GM12891 (cell line): Measurements from ENCODE around the gene BMF.
"Not testable (repeated sequence)": the region's sequence is repeated elsewhere in the genome, so short reads cannot be mapped to it uniquely, and the experiment has no call there.

Source experiments
- DNase-seq: peaks from one replicate; pipeline ENCODE4 v3.0.0; 2011; ENCODE audit warnings: low spot score; ENCODE audit not compliant: insufficient read length
- FAIRE-seq: peaks from 2 replicates; lab custom pipeline; 2011; peaks lifted over from hg19 to GRCh38; lab: Jason Lieb, UNC
- PAX5 ChIP-seq: IDR thresholded peaks from 2 replicates; pipeline ENCODE4 v1.6.1; 2011; ENCODE audit warnings: low read length, moderate library complexity, mild to moderate bottlenecking; ENCODE audit not compliant: insufficient read depth, severe bottlenecking
- POLR2A ChIP-seq: IDR thresholded peaks from 2 replicates; pipeline ENCODE4 v1.6.1; 2011; ENCODE audit warnings: low read depth, low read length, control low read depth
- POLR2AphosphoS5 ChIP-seq: IDR thresholded peaks from 2 replicates; pipeline ENCODE4 v1.6.1; 2011; ENCODE audit warnings: low read depth, low read length, control low read depth
- POU2F2 ChIP-seq: IDR thresholded peaks from 2 replicates; pipeline ENCODE4 v1.6.1; 2011; ENCODE audit warnings: low read depth, mild to moderate bottlenecking, control low read depth, low read length, moderate library complexity
- SPI1 ChIP-seq: IDR thresholded peaks from 2 replicates; pipeline ENCODE4 v1.6.1; 2011; ENCODE audit warnings: low read depth, low read length, control low read depth
- TAF1 ChIP-seq: IDR thresholded peaks from 2 replicates; pipeline ENCODE4 v1.6.1; 2011; ENCODE audit warnings: low read depth, low read length, control low read depth

BMF gene

GRCh38 chr15:40075298-40076044 lies 33.2 kb downstream of the BMF start:
- DNase-seq (no peak), FAIRE-seq (no peak)
- TF ChIP-seq POU2F2 (no peak), POLR2AphosphoS5 (no peak), SPI1 (no peak), PAX5 (no peak), POLR2A (no peak), TAF1 (no peak)

GRCh38 chr15:40074656-40075055 lies 34.0 kb downstream of the BMF start:
- FAIRE-seq, DNase-seq: not testable (repeated sequence)

GRCh38 chr15:40073716-40074490 lies 34.8 kb downstream of the BMF start:
- FAIRE-seq, DNase-seq: not testable (repeated sequence)

DNA sequence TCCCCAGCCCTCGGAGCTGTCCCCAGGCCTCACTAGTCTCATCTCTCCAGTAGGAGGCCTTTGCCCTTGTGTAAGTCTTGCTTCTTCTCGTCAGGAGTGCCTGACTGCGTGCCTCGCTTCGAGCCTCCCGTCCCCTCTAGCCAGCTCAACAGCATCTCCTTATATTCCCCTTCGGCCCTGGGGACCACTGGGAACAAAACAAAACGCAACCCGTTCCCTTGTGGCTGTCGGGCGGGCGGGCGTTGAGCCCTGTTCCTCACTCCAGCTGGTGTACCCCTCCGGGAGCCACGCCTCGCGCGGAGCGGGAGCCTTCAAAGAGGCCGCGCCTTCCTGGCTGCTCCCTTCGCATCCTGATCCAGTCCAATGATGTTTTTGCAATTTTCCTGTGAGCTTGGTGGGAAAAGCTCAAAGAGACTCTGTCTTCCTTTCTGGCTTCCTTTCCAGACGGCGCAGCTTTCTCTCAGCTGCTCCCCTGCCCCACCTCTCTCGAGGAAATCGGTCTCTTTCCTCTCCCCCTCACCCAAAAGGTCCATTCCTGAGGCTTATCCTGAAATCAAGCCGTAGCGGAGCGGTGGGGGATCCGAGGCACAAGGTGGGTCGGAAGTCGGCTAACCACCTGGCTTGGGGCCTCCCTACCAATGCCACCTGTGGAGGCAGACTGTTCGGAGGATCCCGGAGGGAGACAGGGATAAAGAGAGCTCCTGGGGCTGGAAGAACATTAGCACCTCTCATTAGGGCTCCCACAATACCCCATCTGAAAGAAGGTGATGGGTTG lies 36.3 kb downstream of the BMF start:
- FAIRE-seq (no peak), DNase-seq (no peak)
- TF ChIP-seq POLR2A: no peak

GRCh38 chr15:40070608-40071218 lies 38.0 kb downstream of the BMF start:
- TF ChIP-seq SPI1 (no peak), TAF1 (no peak), POU2F2 (no peak), POLR2AphosphoS5 (no peak), POLR2A (no peak), PAX5 (no peak)
- DNase-seq (no peak), FAIRE-seq (no peak)

GRCh38 chr15:40070166-40070557 lies 38.5 kb downstream of the BMF start:
- FAIRE-seq (no peak), DNase-seq (no peak)
- no peak for TF ChIP-seq TAF1
- TF ChIP-seq SPI1: no peak
- no peak for TF ChIP-seq POU2F2
- no peak for TF ChIP-seq PAX5
- no peak for TF ChIP-seq POLR2A
- no peak for TF ChIP-seq POLR2AphosphoS5

DNA sequence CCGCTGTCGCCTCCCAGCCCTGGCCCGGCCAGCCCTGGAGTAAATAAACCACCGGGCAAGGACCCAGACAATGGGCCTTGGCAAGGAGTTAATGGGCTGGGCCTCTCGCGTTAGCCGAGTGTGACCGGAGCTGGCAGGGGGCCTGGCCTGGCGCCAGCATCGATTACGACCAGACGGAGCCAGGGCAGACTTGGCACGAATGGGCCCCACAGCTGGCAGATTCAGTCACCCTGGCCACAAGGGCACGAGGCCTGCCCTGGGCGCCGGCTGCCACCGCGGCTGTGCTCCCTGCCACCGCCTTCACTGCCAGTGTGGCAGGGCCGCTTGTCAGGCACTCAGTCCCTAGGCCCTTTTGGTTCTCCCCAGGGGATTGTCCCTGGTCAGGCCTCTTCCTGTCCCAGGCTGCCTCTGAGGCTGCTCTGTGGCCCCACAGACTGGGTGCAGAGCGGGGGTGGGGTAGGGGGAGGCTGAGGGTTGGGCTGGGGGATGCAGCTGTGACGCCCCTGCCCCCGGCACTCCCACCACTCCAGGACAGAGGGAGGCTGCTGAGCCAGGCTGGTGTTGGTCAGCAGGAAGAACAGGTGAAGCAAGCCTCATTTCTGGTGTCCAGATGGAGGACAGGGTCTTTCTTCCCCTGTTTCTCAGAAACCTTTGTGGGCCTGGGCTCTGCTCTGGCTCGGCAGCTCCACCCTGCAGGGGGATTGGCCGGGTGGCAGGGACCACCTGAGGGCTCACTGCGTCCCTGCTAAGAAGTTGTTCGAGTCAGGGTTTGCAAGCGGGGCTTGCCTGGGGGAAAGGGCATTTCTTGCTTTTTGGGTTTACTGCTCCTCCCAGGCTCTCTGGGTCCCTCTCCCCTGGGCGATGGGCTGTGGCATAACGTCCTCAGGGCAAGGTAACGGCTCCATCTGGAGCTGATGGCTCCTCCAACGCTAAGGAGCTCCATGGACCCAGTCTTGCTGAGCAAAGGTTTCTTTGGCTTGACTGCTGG lies 39.2 kb downstream of the BMF start:
- FAIRE-seq (peak; percentile 84), DNase-seq (no peak)
- TF ChIP-seq SPI1: no peak
- peak; percentile 49 for TF ChIP-seq PAX5

- no peak for TF ChIP-seq PAX5
- no peak for TF ChIP-seq TAF1
- no peak for TF ChIP-seq POU2F2
- TF ChIP-seq POLR2AphosphoS5: no peak
- no peak for TF ChIP-seq POLR2A
- no peak for TF ChIP-seq SPI1
- DNase-seq: no peak
- FAIRE-seq: no peak
Measured at GRCh38 chr15:40067921-40068624, 40.6 kb downstream of the BMF start.

GRCh38 chr15:40066589-40066988 lies 42.1 kb downstream of the BMF start:
- FAIRE-seq (no peak), DNase-seq (no peak)
- no peak for TF ChIP-seq POLR2AphosphoS5
- TF ChIP-seq SPI1: no peak
- TF ChIP-seq POLR2A: no peak
- no peak for TF ChIP-seq POU2F2
- TF ChIP-seq TAF1: no peak
- no peak for TF ChIP-seq PAX5
